DLD1 (cell line): Measurements from ENCODE around the gene JAKMIP1.
"Not testable (repeated sequence)": the region's sequence is repeated elsewhere in the genome, so short reads cannot be mapped to it uniquely, and the experiment has no call there.

Experiments used
- in situ Hi-C: cut with HindIII; loops from 2 replicates; pipeline ENCODE4 v1.10.0; 2017; ENCODE audit warnings: low sequenced_read_pairs

Gene JAKMIP1

DNA sequence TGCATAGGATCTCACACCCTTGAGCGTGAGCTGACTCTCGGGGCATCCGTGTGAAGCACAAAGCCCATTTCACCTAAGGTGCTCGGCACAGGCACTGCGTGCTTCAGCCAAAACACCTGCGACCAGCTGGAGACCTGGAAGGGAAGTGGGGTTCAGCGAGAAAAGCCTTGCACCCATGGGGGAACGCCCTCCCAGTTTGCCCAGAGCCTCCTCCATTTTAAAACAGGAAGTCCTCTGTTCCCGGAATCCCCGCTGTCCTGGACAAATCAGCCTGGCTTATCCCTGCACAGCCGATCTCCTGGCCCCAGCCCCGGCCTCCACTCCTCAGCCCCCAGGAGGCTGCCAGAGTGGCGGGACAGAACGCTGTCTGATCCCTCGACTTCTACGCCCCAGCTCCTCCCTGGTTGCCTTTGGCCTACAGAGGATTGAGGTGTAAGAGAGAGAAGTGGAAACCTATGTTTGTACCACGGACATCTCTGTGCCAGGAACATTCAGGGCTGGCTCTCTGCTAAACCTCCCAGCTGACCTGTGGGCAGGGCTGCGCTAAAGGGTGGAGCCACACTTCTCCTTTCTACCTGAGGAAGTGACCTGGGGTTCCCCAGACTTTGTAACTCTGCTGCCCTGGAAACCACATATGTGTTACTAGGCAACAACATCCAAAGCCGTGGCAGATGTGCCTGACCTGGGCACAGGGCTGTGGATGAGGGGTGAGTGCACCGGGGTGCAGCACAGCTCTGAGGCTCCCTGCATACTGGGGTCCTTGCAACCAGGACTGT, 178.3 kb downstream of the JAKMIP1 start:
- in situ Hi-C loops: no loop called here

- in situ Hi-C loops: no loop called here
Measured at GRCh38 chr4:6020613-6021012, 179.7 kb downstream of the JAKMIP1 start.

DNA sequence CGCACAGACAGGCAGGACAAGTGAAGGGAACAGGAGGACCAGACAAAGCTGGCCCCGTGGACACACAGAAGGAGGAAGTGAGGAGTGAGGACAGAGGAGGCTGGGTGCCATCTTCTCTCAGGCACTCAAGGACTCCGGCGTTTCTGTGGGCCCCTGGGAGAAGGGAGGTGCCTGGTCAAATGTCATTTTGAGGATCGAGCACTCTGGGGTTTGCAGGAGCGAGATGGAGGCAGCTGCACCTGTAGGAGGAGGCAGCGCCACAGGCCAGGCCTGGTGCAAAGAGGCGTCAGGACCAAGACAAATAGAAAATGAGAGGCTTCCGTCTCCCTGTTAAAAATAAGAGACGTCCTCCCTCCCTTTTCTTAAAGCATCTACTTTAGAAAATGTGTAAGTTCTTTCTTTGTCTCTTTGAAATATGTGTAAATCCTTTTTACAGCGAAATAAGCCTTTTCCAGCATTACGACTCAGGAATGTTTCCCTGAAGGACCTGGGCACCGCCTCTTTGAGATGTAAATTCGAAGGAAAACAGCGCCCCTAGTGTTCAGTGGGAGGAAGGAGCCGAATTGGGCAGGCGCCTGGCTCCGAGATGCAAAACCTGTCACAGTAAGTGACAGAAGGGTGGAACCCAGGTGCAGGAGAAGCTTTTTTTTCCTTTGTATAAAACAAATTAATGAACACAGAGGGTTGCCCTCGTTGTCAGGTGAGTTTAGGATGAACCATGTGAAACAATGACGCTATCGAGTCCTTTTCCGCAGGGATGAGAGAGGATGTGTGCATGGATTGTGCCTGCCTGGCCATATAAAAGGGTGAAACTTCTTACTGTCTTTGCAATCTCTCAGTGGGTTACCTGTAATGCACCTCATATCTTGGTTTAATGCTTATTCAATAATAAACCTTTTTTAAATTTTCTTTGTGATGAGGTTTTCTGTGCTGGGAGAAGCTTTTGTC, 180.8 kb downstream of the JAKMIP1 start:
- in situ Hi-C loops: no loop called here

DNA sequence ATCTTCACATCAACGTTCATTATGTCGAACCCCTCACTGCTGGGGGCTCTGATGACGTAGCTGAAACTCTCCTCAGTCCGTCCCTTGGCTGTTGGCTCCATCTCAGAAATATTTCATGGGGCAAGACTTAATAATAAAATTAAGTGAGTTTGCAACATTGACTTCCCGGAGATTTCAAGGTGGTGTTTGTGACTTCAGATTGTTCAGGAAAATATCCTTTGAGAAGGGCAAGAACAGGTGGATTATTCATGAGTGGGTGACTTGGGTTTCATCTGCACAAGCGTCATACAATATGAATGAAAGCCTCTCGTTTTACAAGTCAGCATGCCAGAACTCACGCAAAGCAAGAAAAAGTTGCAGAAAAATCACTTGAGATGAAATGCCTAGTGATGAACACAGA, 182.0 kb downstream of the JAKMIP1 start, which contains the start of gene C4orf50:
Gene C4orf50, minus strand, starts transcription at position 101 of the 400 bp plus-strand sequence.
- in situ Hi-C loops: no loop called here

GRCh38 chr4:6017800-6018199, 182.5 kb downstream of the JAKMIP1 start:
- in situ Hi-C loops: no loop called here

DNA sequence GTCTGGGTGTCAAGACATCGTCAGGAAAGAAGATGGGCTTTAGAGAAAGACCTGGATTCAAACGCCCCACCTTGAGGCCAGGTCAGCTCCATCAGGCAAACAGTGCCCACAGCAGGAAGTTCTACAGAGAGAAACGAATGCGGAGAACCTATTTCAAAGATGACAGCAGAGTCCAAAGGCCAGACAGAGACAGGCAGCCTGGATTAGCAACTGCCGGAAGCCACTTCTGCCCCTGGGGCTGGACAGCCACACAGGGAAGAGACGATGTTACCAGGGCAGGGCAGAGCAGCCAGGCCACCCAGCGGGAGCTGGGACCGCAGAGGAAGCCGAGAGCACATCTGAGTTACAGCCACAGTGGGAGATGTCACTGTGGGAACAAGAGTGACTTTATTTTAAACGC, 183.3 kb downstream of the JAKMIP1 start:
- in situ Hi-C loops: no loop called here

- in situ Hi-C loops: no loop called here
Measured at GRCh38 chr4:6013564-6013963, 186.8 kb downstream of the JAKMIP1 start.

DNA sequence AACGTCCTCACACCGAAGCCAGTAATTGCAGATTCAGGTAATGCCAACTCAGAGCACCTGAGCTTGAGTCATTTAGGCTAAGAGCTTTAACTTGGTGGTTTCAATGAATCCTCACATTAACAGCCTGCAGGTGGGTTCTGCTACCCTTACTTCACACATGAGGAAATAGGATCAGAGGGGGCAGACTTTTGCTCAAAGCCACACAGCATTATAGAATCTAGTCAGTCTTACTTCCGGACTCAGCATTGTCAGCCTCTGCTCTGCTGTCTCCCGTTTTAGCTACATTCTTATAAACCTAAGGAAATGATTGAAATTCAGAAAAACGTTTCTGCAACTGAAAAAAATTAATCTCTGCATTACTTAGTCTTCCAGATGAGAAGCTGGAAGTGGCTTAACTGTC, 188.1 kb downstream of the JAKMIP1 start:
- in situ Hi-C loops: no loop called here

GRCh38 chr4:6011686-6012085, 188.7 kb downstream of the JAKMIP1 start:
- in situ Hi-C loops: no loop called here

- in situ Hi-C loops: no loop called here
Measured at GRCh38 chr4:6011271-6011671, 189.1 kb downstream of the JAKMIP1 start.

DNA sequence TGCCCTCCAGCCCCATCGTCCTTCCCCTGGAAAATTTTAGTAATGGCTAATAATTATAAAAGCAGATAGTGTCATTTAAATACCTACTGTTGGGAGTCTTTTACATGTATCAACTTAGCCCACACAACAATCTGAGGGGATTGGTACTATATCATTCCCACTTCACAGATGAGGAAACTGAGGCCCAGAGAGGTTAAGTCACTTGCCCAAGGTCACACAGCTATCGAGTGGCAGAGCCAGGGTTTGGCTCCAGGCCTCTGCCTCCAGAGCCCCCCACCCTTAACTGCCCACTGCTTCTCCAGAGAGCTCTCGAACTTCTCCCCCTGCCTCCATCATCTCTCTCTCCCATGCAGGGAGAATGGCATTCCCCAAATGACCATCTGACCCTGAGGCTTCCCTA, 189.6 kb downstream of the JAKMIP1 start:
- in situ Hi-C loops: no loop called here

- in situ Hi-C loops: no loop called here
Measured at GRCh38 chr4:6009452-6009851, 190.9 kb downstream of the JAKMIP1 start.

- in situ Hi-C loops: no loop called here
Measured at GRCh38 chr4:6008766-6009385, 191.5 kb downstream of the JAKMIP1 start.

DNA sequence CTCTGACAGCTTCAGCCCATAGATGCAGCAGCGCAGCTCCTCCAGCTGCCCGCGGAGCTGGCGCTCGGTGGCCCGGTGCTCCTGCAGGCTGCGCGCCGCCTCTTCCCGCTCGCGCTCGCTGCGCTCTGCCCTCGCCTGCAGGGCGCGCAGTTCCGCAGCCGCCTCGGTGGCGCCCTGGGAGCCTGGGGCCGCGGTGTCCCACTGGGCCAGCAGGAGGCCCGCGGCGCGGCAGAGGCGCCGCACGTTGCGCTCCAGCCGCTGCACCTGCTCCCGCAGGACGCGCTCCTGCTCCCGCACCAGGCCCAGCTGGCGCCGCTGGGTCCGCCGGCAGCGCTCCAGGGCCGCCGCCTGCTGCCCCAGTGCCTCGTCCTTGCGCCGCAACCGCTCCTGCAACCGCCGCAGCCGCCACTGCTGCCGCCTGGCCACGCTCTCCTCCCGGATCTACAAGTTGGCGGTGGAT, 192.2 kb downstream of the JAKMIP1 start:
- in situ Hi-C loops: no loop called here

DNA sequence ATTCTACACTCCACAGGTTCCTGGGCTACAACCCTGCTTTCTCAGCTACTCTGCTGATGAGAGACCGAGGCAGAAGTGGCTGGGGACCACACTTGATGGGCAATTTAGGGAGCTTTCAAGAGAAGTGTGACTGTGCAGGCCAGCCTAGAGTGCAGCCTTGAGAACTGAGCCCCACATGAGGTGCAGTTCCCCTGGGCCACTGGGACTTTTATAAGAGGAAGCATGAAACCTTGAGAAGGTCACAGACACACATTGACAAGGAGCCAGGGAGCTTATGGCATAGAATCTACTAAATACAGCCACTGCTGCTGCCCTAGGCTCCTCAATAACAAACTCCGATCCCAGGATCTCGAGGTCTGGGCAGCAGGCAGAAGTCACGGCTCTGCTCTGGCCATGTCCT, 195.2 kb downstream of the JAKMIP1 start:
- in situ Hi-C loops: no loop called here

GRCh38 chr4:6003485-6003884, 196.9 kb downstream of the JAKMIP1 start:
- in situ Hi-C loops: not testable (repeated sequence)

GRCh38 chr4:6002926-6003325, 197.4 kb downstream of the JAKMIP1 start:
- in situ Hi-C loops: no loop called here

DNA sequence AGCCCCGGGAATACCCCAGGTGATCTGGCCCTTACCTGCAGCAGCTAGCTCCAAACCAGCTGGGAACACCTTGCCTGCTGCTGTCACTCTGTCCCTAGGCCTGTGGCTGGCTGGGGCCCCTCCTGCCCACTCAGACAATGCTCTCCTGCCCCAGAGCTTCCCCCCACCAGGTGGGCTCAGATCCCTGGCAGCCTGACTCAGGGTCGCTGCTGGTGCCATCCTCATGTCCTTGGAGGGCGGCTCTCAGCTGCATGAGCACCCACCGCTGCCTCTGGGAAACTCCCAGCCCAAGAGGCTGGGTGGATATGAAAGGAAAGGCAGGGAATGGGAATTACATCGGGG, 197.9 kb downstream of the JAKMIP1 start:
- in situ Hi-C loops: no loop called here

GRCh38 chr4:6001680-6002491, 198.5 kb downstream of the JAKMIP1 start:
- in situ Hi-C loops: no loop called here

GRCh38 chr4:5999830-6000365, 200.5 kb downstream of the JAKMIP1 start:
- in situ Hi-C loops: loop anchor here (25.0 kb wide), 1 partner anchor 262 kb away; the partner anchor contains the start of gene WFS1
